BLaER1 treated with 17β-estradiol and CSF1 and Interleukin-3, amounts not matched to agents 10 nM and 100 nM (cell line): ENCODE results near the gene FGD3.

Experiments used
- H3K27ac ChIP-seq, 11 experiments: shearing (Covaris generic); formaldehyde crosslinking; 2 replicates each; pipeline ENCODE4 v1.8.1; 2022
- H3K27me3 ChIP-seq, 11 experiments: shearing (Covaris generic); formaldehyde crosslinking; 2 replicates each; pipeline ENCODE4 v1.8.1; 2022
- H3K36me3 ChIP-seq, 11 experiments: shearing (Covaris generic); formaldehyde crosslinking; 2 replicates each; pipeline ENCODE4 v1.8.1; 2022
- H3K4me1 ChIP-seq, 10 experiments: shearing (Covaris generic); formaldehyde crosslinking; 2 replicates each; pipeline ENCODE4 v1.8.1; 2022
- H3K4me2 ChIP-seq, 11 experiments: shearing (Covaris generic); formaldehyde crosslinking; 2 replicates each; pipeline ENCODE4 v1.8.1; 2022
- H3K4me3 ChIP-seq, 10 experiments: shearing (Covaris generic); formaldehyde crosslinking; 2 replicates each; pipeline ENCODE4 v1.8.1; 2022
- H3K9ac ChIP-seq, 11 experiments: shearing (Covaris generic); formaldehyde crosslinking; 2 replicates each; pipeline ENCODE4 v1.8.1; 2022
- H3K9me3 ChIP-seq, 11 experiments: shearing (Covaris generic); formaldehyde crosslinking; replicated peaks in 1 of 11; 2 replicates each; pipeline ENCODE4 v1.8.1; 2022
- H4K20me1 ChIP-seq, 11 experiments: shearing (Covaris generic); formaldehyde crosslinking; 2 replicates each; pipeline ENCODE4 v1.8.1; 2022
- Cebpa-rat ChIP-seq, 11 experiments: shearing (Covaris generic); IDR thresholded peaks; 2 replicates each; pipeline ENCODE4 v1.8.1; 2022

Gene FGD3

GRCh38 chr9:93061791-93062763, 114.8 kb downstream of the FGD3 start:
- peaks cover 0 to 11% (median 0%) of the 10 kb centered on the region in 11 experiments; a peak in 2 of 22 replicates for H4K20me1 ChIP-seq
- TF ChIP-seq Cebpa-rat (IDR thresholded peaks at IDR 0.05): no peak
- peak overlapping the region in 8 of 11 experiments; percentile 80 to 91 (median 86); a peak in 16 of 22 replicates for H3K27ac ChIP-seq
- peak overlapping the region in 3 of 10 experiments; percentile 4 to 19 (median 14); a peak in 1 of 20 replicates for H3K4me3 ChIP-seq
- peak overlapping the region in 8 of 11 experiments; percentile 8 to 79 (median 52); a peak in 18 of 22 replicates for H3K9ac ChIP-seq
- H3K9me3 ChIP-seq: no peaks in the 10 kb centered on the region
- no peaks in the 10 kb centered on the region for H3K27me3 ChIP-seq
- peak overlapping the region; percentile 87 to 99 (median 94) for H3K4me2 ChIP-seq
- H3K4me1 ChIP-seq: peaks cover 76 to 98% (median 93%) of the 10 kb centered on the region in 10 experiments
- H3K36me3 ChIP-seq: no peaks in the 10 kb centered on the region

- Histone ChIP-seq H3K9ac (peak overlapping the region; percentile 19 to 78 (median 74); a peak in 20 of 22 replicates), H3K4me3 (peak overlapping the region in 9 of 10 experiments; percentile 7 to 46 (median 21); a peak in 14 of 20 replicates), H3K27me3 (no peaks in the 10 kb centered on the region), H4K20me1 (peaks cover 0 to 11% (median 0%) of the 10 kb centered on the region in 11 experiments; a peak in 2 of 22 replicates), H3K4me2 (peak overlapping the region; percentile 87 to 99 (median 94)), H3K9me3 (peaks cover 0 to 5% (median 0%) of the 10 kb centered on the region in 11 experiments; a peak in 1 of 22 replicates), H3K36me3 (peaks cover 0 to 12% (median 4%) of the 10 kb centered on the region in 11 experiments; a peak in 6 of 22 replicates), H3K27ac (peak overlapping the region; percentile 25 to 91 (median 83); a peak in 21 of 22 replicates), H3K4me1 (peaks cover 72 to 83% (median 76%) of the 10 kb centered on the region in 10 experiments)
- TF ChIP-seq Cebpa-rat (IDR thresholded peaks at IDR 0.05): no peak
Observed at GRCh38 chr9:93064392-93065134, 117.2 kb downstream of the FGD3 start.

DNA sequence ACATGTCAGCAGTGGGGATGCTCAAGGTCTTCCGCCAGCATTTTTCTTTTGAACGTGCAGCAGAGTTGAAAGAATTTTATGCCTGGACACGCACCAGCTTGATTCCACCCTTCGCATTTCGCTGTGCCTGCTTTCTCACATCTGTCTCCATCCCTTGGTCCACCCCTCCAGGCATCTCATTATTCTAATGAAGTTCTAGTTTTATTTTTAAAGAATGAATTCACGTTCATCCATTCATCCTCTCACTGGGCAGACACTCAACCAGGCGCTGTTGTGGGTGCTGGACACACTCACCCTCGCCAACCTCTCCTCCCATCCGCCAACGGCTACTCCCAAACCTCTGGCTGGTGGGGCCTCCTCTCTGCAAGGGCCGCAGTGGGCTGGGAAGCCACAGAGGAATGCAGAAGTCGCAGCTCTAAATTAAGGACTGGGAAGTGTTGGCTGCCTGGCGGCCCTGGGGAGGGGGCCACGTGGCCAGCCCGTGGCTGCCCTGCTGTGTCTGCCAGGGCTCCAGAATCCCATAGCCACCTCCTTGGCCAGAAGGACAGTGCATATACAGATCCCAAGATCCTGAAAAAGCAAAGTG, 117.9 kb downstream of the FGD3 start:
- no peaks in the 10 kb centered on the region for H3K27me3 ChIP-seq
- peak overlapping the region; percentile 87 to 99 (median 94) for H3K4me2 ChIP-seq
- H4K20me1 ChIP-seq: peaks cover 0 to 11% (median 0%) of the 10 kb centered on the region in 11 experiments; a peak in 2 of 22 replicates
- peaks cover 66 to 76% (median 69%) of the 10 kb centered on the region in 10 experiments for H3K4me1 ChIP-seq
- H3K9ac ChIP-seq: peak overlapping the region; percentile 19 to 78 (median 74); a peak in 20 of 22 replicates
- H3K36me3 ChIP-seq: peaks cover 0 to 15% (median 5%) of the 10 kb centered on the region in 11 experiments; a peak in 9 of 22 replicates
- peaks cover 0 to 5% (median 0%) of the 10 kb centered on the region in 11 experiments; a peak in 1 of 22 replicates for H3K9me3 ChIP-seq
- peak overlapping the region; percentile 25 to 91 (median 83); a peak in 21 of 22 replicates for H3K27ac ChIP-seq
- no peak for TF ChIP-seq Cebpa-rat (IDR thresholded peaks at IDR 0.05)
- peak overlapping the region in 9 of 10 experiments; percentile 7 to 46 (median 21); a peak in 14 of 20 replicates for H3K4me3 ChIP-seq

DNA sequence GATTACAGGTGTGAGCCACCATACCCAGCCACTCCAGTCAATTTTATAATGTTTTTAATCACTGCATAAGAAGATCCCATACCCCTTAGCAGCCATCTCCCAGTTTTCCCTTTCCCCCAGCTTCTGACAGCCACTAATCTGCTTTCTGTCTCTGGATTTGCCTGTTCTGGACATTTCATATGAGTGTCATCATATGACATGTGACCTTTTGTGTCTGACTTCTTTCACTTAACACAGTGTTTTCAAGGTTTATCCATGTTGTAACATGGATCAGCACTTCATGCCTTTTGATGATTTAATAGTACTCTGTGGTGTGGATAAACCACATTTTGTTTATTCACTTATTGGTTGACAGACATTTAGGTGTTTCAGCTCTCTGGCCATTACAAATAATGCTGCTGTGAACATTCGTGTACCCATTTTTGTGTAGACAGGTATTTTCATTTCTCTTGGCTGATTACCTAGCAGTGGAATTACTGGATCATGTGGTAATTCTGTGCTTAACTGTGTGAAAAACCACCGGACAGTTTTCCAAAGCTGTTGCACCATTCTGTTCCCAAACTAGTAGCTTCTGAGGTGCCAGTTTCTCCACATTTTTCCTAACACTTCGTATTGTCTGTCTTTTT, 119.8 kb downstream of the FGD3 start:
- Histone ChIP-seq H3K27me3 (no peaks in the 10 kb centered on the region), H3K9ac (no peak overlapping the region), H4K20me1 (peaks cover 0 to 9% (median 0%) of the 10 kb centered on the region in 11 experiments; a peak in 2 of 22 replicates), H3K27ac (0 out of 22 replicates have a peak overlapping the region, but pooled peaks of 2 of the 11 experiments have one; percentile 87 to 91), H3K36me3 (peaks cover 0 to 25% (median 12%) of the 10 kb centered on the region in 11 experiments; a peak in 12 of 22 replicates), H3K4me2 (peak overlapping the region in 2 of 11 experiments; percentile 9 to 95; a peak in 1 of 22 replicates), H3K9me3 (peaks cover 0 to 5% (median 0%) of the 10 kb centered on the region in 11 experiments; a peak in 1 of 22 replicates), H3K4me1 (peaks cover 53 to 68% (median 61%) of the 10 kb centered on the region in 10 experiments), H3K4me3 (no peak overlapping the region)
- TF ChIP-seq Cebpa-rat (IDR thresholded peaks at IDR 0.05): no peak

- H3K36me3 ChIP-seq: peaks cover 0 to 25% (median 12%) of the 10 kb centered on the region in 11 experiments; a peak in 12 of 22 replicates
- H3K9ac ChIP-seq: no peak overlapping the region
- no peaks in the 10 kb centered on the region for H3K27me3 ChIP-seq
- no peak overlapping the region for H3K4me2 ChIP-seq
- no peak for TF ChIP-seq Cebpa-rat (IDR thresholded peaks at IDR 0.05)
- H4K20me1 ChIP-seq: no peaks in the 10 kb centered on the region
- no peak overlapping the region for H3K4me3 ChIP-seq
- H3K9me3 ChIP-seq: peaks cover 0 to 5% (median 0%) of the 10 kb centered on the region in 11 experiments; a peak in 1 of 22 replicates
- peaks cover 45 to 68% (median 60%) of the 10 kb centered on the region in 10 experiments for H3K4me1 ChIP-seq
- H3K27ac ChIP-seq: no peak overlapping the region
Observed at GRCh38 chr9:93068956-93069355, 121.6 kb downstream of the FGD3 start.

- peaks cover 0 to 5% (median 0%) of the 10 kb centered on the region in 11 experiments; a peak in 1 of 22 replicates for H3K9me3 ChIP-seq
- peak overlapping the region in 9 of 11 experiments; percentile 61 to 89 (median 80); a peak in 18 of 22 replicates for H3K4me2 ChIP-seq
- no peak for TF ChIP-seq Cebpa-rat (IDR thresholded peaks at IDR 0.05)
- H3K4me3 ChIP-seq: no peak overlapping the region
- H3K4me1 ChIP-seq: peaks cover 20 to 52% (median 37%) of the 10 kb centered on the region in 10 experiments
- peak overlapping the region in 7 of 11 experiments; percentile 51 to 76 (median 63); a peak in 9 of 22 replicates for H3K27ac ChIP-seq
- H3K9ac ChIP-seq: no peak overlapping the region
- H3K36me3 ChIP-seq: peaks cover 0 to 31% (median 13%) of the 10 kb centered on the region in 11 experiments; a peak in 13 of 22 replicates
- no peaks in the 10 kb centered on the region for H4K20me1 ChIP-seq
- H3K27me3 ChIP-seq: no peaks in the 10 kb centered on the region
Observed at GRCh38 chr9:93071464-93071863, 124.1 kb downstream of the FGD3 start.

- H3K4me3 ChIP-seq: 0 out of 20 replicates have a peak overlapping the region, but pooled peaks of 1 of the 10 experiments have one; percentile 16
- H3K9ac ChIP-seq: peak overlapping the region in 7 of 11 experiments; percentile 24 to 61 (median 39); a peak in 11 of 22 replicates
- H3K4me2 ChIP-seq: peak overlapping the region; percentile 44 to 89 (median 74)
- H3K27ac ChIP-seq: peak overlapping the region in 8 of 11 experiments; percentile 48 to 76 (median 62); a peak in 14 of 22 replicates
- H3K9me3 ChIP-seq: peaks cover 0 to 5% (median 0%) of the 10 kb centered on the region in 11 experiments; a peak in 1 of 22 replicates
- no peak for TF ChIP-seq Cebpa-rat (IDR thresholded peaks at IDR 0.05)
- peaks cover 15 to 42% (median 32%) of the 10 kb centered on the region in 10 experiments for H3K4me1 ChIP-seq
- H3K27me3 ChIP-seq: no peaks in the 10 kb centered on the region
- H3K36me3 ChIP-seq: peaks cover 0 to 39% (median 15%) of the 10 kb centered on the region in 11 experiments; a peak in 15 of 22 replicates
- no peaks in the 10 kb centered on the region for H4K20me1 ChIP-seq
Observed at GRCh38 chr9:93072383-93072795, 125.1 kb downstream of the FGD3 start.
